ENCODE data around the gene SOST.
A peak's percentile ranks its signal among the peaks of the same experiment; 100 is the strongest.
"Not testable (repeated sequence)": the region's sequence is repeated elsewhere in the genome, so short reads cannot be mapped to it uniquely, and the experiment has no call there.

The SOST gene

DNA sequence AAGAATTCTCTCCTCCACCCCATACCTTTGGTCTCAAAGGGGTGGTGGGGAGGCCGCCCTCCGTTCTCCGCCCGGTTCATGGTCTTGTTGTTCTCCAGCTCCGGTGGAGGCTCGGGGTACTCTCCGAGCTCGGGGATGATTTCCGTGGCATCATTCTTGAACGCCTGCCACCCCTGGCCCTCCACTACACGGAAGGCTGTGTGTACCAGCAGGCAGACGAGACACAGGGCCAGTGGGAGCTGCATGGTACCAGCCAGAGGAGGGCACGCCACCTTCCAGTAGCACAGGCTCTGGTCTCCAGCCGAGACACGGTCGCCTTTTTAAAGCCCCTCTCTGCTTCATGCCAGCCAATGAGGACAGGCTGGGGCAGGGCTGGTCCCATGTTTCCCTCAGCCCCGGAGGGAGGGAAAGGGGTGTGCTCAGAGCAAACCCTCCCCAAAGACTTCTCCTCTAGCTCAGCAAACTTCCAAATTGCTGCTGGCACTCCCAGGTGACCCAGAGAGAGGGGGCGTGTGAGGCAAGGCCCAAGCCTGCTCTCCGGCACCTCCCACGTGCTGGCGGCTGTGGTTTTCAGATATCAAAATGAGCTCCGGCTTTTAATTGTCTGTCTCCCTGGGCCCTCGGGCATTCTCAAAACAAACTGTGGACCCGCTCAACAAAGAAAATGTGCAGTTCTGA is at the start of gene SOST:
Gene SOST (minus strand): TSS at position 295 of the 678 bp plus-strand sequence. CDS start 50 bp downstream, at position 245.
- DNase-seq (ENCODE audit: low read depth in 2 of 2), result no peak

DNA sequence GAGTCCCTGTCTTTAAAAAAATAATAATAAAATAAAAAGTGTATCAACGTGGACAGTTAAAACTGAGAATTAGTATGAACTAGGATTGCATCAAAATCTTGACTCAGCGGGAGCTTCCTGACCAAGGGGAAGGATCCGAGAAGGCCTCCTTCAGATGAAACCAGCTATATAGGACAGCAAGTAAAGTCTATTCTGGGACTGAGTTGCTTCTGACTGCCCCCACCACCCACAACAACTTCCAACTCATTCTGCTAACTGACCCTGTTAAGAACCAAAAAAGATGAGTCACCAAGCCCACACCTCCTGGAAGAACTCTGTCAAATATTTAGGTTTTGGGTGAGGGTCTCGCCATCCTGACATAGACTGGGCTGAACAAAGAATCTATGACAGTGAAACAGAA is 49.5 kb upstream of the SOST start:
- no peak for DNase-seq (ENCODE audit: low read depth in 2 of 2)

DNA sequence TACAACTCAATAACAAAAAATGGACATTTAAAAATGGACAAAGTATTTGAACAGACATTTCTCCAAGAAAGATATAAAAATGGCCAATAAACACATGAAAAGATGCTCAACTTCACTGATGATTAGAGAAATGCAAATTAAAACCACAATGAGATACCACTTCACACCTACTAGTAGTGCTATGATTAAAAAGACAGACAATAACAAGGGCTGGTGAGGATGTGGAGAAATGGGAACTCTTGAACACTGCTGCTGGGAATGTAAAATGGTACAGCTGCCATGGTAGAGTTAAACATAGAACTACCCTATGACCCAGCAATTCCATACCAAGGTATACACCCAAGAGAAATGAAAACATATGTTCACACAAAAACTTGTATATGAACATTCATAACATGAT is 46.5 kb upstream of the SOST start:
- no peak for DNase-seq (ENCODE audit: low read depth in 2 of 2)

DNA sequence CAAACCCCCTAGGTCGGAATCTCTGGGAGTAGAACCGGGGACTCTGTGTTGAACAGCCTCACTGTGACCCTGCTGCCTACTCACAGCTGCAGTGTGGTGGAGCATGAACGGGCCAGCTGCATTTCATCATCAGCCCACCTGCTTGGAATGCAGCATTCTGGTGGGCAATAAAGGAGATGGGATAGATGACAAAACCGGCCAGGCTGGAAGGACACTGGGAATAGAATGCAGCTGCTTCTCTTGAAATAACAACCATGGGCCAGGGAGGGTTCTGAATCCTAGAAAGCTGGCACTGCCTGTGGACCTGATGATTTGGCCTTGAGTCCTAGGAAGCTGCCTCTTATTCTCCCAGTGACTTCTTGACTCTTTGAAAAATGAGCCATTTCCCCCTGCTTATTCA is 45.2 kb upstream of the SOST start:
- DNase-seq (ENCODE audit: low read depth in 2 of 2), result no peak

DNA sequence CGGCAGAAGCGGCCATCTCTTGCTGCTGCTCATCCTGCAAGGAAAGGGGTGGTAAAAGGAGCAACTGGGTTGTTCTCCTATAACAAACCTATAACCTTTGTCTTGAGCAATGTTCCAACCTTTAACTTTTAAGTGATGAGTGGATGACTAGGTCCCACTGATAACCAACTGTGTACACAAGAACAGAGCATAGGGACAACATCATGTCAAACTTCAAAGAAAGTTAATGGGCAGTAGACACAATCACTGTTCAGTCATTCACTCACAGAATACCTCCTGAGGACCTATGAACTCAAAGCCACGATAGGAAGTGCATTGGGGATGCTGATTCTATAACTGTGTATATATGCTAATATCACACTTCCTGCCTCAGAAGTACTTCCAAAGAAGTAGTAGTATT is 43.3 kb upstream of the SOST start:
- DNase-seq (ENCODE audit: low read depth in 2 of 2), result no peak

DNA sequence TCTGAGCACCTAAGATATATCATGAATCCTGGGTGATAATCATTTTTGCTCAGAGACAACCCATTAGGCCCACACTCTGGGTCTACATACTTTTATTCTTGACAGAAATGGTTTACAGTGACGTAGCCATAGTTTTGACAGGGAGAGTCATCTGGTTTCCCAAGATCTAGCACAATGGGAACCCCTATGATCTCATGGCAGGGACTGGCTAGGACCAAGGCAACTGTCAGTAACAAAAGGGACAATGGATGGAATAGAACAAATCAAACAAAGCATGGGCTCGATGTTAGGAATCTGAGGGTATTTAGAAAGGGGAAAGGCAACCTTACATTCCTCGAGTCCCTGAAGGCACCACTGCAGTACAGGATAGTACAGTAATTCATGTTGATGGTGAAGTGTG is 42.1 kb upstream of the SOST start:
- DNase-seq (ENCODE audit: low read depth in 2 of 2), result no peak

DNA sequence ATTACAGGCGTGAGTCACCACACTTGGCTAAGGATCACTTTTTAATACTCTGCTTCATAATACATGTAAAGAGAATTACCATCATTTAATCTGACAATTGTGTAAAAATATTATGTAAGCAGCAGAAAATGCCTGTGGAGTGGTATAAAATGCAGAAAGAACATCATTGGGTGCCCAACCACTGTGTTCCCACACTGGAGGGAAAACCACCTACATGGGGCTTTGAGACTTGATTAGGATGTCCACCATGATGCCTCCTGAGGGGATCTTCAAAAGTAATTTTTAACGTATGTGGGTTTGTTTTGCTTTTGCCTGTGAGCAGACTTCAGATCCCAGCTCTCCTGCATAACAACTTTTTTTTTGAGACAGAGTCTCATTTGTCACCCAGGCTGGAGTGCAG is 40.5 kb upstream of the SOST start:
- no peak for DNase-seq (ENCODE audit: low read depth in 2 of 2)

DNA sequence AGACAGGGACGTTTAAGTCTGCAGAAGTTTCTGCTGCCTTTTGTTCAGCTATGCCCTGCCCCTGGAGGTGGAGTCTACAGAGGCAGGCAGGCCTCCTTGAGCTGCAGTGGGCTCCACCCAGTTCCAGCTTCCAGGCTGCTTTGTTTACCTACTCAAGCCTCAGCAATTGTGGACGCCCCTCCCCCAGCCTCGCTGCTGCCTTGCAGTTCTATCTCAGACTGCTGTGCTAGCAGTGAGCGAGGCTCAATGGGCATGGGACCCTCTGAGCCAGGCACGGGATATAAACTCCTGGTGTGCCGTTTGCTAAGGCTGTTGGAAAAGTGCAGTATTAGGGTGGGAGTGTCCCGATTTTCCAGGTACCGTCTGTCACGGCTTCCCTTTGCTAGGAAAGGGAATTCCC is 39.4 kb upstream of the SOST start:
- DNase-seq (ENCODE audit: low read depth in 2 of 2), result not testable (repeated sequence)

DNA sequence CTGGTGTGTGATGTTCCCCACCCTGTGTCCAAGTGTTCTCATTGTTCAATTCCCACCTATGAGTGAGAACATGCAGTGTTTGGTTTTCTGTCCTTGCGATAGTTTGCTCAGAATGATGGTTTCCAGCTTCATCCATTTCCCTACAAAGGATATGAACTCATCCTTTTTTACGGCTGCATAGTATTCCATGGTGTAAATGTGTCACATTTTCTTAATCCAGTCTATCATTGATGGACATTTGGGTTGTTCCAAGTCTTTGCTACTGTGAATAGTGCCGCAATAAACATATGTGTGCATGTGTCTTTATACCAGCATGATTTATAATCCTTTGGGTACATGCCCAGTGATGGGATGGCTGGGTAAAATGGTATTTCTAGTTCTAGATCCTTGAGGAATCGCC is 34.1 kb upstream of the SOST start:
- DNase-seq (ENCODE audit: low read depth in 2 of 2), result not testable (repeated sequence)

DNA sequence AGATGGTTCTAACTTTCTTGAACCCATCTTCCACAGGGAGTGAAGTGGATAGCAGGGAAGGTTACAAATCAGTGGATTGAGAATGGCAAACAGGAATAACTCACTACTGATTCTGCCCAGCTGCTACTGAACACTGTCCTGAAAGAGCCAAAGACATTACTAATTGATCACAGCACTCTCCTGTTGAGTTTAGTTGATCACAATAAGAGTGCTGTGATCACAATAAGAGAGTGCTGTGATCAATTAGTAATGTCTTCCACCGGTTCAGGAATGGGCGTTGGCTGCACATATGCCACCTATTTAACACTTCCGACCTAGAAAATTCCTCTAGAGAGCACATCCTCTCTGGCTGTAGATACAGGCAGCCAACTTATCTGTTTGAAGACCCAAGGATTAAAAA is 33.0 kb upstream of the SOST start:
- DNase-seq (ENCODE audit: low read depth in 2 of 2), result peak; percentile 19 to 31

DNA sequence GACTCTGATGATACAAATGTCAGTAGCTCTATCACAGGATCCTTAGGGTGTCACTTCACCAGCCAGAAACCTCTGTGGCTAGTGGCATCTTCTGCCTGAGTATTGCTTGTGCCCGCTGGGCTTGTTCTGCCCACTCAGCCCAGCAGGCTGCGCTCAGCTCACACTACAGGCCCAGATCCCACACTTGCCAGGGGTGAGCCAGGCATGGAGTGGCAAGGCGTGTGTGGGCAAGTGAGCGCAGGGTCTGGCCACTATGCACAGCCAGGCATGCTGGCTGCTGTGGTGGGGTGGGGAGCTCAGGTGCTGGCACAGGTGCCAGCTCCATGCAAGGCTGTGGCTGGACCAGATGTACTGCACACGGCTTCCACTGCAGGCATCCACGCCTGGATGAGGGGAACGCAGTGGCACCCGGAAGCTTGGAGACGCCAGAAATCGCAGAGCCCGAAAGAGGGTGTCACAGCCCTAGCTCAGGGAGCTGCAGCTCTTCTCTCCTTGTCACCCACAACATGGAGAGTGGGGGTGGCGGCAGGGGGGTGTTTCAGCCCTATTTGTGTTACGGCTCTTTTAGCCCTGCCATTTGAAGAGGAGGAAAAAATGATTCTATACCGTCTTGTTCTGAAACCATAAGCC is 31.8 kb upstream of the SOST start:
- DNase-seq (ENCODE audit: low read depth in 2 of 2), result no peak

DNA sequence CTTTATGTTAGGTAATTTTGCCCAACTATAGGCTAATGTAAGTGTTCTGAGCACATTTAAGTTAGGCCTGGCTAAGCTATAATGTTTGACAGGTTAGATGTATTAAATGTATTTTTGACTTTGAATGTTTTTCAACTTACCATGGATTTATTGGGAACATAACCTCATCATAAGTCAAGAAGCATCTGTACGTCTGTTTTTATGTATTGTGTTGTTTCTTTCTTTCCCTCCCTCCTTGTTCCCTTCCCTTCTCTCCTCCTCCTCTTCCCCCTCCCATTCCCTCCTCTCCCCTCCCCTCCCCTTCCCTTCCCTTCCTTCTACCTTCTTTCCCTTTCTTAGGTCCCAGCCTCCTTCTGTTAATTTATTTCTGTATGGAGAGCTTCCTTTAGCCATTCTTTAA is 30.9 kb upstream of the SOST start:
- DNase-seq (ENCODE audit: low read depth in 2 of 2), result no peak

DNA sequence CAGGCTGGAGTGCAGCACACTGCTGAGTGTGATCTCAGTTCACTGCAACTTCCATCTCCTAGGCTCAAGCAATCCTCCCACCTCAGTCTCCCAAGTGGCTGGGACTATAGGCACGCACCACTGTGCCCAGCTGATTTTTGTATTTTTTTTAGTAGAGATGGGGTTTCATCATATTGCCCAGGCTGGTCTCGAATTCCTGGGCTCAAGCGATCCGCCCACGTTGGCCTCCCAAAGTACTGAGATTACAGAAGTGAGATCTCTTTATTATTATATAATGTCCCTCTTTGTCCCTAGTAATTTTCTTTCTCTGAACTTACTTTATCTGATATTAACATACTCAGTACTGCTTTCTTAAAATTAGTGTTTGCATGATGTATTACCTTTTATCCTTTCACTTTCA is 29.9 kb upstream of the SOST start:
- no peak for DNase-seq (ENCODE audit: low read depth in 2 of 2)

DNA sequence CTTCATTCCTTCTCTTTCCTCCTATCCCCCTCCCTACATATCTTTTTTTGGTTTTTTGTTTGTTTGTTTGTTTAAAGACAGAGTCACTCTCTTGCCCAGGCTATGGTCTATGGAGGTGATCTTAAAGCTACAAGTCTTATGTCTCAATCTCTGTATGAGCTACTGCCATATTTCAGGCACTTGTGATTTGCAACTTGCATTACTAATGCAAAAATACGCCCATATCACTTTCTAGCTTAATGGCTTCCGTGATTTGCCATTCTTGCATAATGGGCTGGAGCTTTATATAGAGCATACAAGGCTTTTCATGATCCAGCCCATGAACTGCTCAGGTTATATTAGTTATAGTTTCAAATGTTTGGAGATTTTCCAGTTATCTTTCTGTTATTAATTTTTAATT is 29.1 kb upstream of the SOST start:
- no peak for DNase-seq (ENCODE audit: low read depth in 2 of 2)

DNA sequence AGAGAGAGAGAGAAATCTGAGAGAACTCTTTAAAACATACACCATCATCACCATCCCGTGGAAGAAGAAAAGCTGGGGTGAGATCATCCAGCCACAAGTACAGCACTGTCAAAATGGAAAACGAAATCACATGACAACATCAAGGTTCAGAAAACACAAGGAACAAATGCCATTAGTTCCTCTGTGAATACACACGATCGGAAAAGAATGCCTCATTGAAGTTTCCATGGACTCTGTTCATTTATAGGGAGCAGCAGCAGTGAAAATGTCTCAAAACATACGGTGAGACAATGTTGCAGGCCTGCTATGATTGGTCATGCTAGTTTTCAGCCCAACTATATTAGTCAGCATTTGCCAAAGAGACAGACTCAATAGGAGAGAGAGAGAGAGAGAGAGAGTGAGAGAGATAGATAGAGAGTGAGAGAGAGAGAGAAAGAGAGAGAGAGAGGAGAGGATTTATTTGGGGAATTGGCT is 26.1 kb upstream of the SOST start:
- peak; percentile 40 for DNase-seq (ENCODE audit: low read depth in 2 of 2)

DNA sequence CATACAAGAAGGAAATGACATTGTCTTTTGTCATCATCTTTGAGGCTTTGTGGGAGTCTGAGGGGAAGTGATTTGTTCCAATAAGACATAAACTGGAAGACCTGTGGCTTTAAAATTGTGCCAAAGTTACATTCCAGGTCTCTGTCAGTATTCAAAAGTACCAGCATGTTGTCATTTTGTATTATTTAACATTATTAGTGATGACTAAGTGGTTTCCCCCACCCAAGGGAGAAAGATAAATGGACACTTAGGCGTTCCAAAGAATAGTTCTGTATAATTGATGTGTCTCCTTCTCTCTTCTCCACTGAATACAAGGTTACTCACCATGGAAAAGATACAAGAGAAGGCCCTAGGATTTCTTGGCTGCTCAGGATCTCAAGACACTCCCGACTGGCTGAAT is 25.5 kb upstream of the SOST start:
- peak; percentile 35 to 47 for DNase-seq (ENCODE audit: low read depth in 2 of 2)

DNA sequence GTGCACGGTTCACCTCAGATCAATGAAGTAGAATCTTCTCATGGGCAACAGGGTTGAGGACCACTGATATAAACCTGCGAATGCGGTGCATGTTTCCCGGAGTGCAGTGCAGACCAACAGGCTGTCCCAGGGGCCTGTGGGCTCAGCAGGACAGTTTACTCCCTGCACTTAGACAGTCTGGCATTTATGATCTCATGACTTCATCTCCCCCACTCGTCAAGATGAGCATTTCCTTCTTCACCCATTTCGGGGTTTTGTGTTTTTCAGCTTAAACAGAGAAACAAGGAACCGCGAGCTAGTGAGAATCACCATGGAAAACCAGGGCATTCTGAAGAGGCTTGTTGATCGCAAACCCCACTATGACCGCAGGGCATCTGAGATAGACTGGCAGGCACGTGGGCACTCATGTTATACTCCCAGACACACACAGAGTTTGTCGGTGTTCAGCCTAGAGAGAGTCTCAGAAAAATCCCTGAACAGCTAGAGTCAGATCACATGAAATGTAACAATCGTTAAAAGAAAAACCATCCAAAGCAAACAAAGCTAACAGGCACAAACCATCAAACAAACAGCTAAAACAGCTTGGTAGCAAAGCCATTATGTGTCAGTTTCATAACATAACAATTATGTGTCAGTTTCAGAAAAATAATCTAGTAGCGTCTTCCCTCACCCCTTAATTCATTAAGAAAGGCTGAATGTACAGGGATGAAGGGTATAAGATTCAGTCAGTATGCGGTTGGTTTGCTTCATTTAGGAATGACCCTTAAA is 24.5 kb upstream of the SOST start:
- DNase-seq (ENCODE audit: low read depth in 2 of 2), result no peak

DNA sequence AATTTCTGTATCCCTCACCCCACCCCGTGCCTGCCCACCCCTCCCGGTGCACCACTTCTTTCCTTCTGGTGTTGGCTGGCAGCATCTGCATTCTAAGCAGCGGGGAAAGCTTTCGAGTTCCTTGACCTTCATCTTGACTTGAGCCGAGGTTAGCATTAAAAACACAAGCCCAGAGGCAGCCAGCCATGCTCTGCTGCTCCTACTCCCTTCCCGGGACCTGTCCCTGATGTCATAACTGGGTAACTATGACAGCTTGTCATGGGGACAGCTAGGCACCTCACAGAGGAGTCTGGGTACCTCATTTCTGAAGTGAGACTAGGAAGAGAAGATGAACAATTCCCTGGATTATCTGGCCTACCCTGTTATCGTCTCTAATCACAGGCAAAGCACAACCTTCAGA is 21.5 kb upstream of the SOST start, which contains the start of gene CFAP97D1:
Gene CFAP97D1 (plus strand): TSS at position 301 of the 400 bp plus-strand sequence. CDS start 28 bp downstream, at position 329.
- DNase-seq (ENCODE audit: low read depth in 2 of 2), result no peak

DNA sequence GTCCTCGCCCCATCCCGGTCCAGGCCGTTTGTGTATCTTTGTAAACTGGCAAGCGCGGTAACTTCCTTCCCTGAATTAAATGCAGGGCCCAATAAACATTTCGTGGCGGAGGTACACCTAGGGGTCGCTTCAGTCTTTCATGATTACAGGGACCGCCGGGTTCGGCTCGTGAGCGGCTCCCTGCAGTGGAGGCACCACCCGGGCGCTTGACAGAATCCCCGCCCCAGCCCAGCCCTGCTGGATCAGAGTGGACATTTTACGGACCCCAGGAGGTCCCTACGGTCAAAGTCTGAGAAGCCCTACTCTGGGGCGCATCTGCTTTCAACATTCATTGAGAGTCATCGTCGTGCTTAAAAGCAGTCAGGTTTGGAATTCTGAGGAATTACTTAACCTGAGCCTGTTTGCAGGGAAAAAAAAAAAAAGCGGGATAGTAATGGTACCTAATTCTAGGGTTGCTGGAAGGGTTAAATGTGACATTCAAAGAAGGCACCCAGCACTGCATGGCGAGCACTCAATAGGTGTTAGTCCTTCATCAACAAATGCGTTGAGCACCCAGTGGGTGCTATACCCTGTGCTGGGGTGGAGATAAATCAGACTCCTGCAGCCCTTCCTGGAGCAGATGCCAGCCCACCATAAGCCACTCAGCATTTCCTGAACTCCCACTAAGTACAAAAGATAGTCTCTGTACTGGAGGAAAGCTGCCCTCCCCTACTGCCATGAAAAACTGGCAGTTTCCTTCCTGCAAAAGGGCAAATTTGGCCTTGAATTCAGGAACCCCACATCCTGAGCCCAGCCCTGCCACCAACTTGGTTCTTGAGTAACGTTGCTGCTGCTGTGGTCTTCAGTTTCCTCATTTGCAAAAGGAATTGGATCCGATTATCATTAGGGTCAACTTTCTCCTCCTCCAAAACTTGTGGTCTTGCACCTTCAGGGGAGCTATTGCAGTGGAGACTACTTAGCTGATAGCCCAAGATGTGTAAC is 20.8 kb upstream of the SOST start:
- DNase-seq (ENCODE audit: low read depth in 2 of 2), result no peak

DNA sequence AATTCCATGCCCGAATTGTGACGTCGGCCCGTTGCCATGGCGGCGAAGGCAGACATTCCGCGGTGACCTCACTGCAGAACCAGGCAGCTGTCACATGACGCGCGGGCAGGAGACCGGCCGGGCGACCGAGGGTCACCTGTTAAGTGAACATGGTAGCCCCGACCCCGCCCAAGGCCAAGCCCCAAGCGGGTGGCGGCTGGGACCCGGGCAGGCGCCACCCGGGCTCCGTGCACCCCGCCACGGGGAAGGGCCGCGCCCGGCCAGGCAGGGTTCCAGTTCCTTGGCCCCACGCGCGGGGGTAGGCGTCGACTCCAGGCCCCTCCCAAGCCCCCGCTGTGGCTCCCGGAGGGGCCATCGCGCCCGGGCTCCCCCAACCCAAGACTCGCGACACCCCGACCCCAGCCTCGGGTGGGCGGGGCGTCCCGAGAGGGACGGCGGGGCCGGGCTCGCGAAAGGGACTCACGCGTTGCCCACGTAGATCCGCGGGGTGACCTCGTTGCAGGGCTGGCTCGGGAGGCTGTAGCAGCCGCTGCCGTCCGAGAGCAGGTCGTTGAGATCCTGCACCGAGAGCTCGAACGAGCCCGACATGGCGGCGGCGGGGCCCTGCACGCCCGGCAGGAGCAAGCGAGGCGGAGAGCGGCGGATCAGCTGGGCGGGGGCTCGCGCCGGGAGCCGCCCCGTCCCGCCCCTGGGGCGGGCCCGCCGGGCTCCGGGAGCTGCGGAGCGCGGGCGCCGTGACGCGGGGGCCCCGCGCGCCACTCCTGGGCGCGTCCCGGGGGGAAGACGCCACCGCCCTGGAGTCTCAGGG is 19.9 kb upstream of the SOST start, which contains the start of gene DUSP3:
Gene DUSP3 (minus strand): TSS at position 641 of the 808 bp plus-strand sequence. CDS start 53 bp downstream, at position 588.
- peak; percentile 59 for DNase-seq (ENCODE audit: low read depth in 2 of 2)
